OCI-LY7 (cell line): Measurements from ENCODE around the gene TP73. TPM values are rescaled to one million over a fixed set of nuclear protein-coding genes. Genes with fewer than 3 reads are reported as not detected.

Source experiments
- BruUV-seq: library from RNA; stranded (reverse); fragments of 400-500 nt; replicated peaks from 2 replicates; lab custom pipeline; 2021; lab: Mats Ljungman, UMichigan
- CTCF ChIA-PET: fragments of 300-600 bp; sonication (Branson Sonifier 250); formaldehyde crosslinking; loops from one replicate; lab custom pipeline; 2022; ENCODE audit warnings: antibody characterized with exemption; ENCODE audit not compliant: unreplicated experiment; lab: Charles Lee
- POLR2A ChIA-PET: fragments of 300-600 bp; sonication (Branson Sonifier 250); formaldehyde crosslinking; loops from one replicate; lab custom pipeline; 2022; ENCODE audit warnings: antibody characterized with exemption; lab: Charles Lee
- DNase-seq: peaks from one replicate; pipeline ENCODE4 v3.0.0-alpha.2; 2015; ENCODE audit warnings: low spot score
- H2AFZ ChIP-seq: fragments of 200-600 bp; sonication (generic), shearing (Covaris generic); 2 replicates; pipeline ENCODE4 v1.6.1; 2014; ENCODE audit warnings: mild to moderate bottlenecking, antibody characterized with exemption, low read length, moderate library complexity
- H3K27ac ChIP-seq: fragments of 200-600 bp; sonication (generic); 2 replicates; pipeline ENCODE4 v1.5.1; 2014; ENCODE audit warnings: mixed run types, low read depth, mild to moderate bottlenecking, moderate library complexity, low read length, inconsistent platforms; ENCODE audit not compliant: poor library complexity, severe bottlenecking
- H3K36me3 ChIP-seq: fragments of 200-600 bp; sonication (generic); 2 replicates; pipeline ENCODE4 v1.6.1; 2014; ENCODE audit warnings: mild to moderate bottlenecking, antibody characterized with exemption, low read length, moderate library complexity, mixed read lengths; ENCODE audit not compliant: insufficient read depth
- H3K4me1 ChIP-seq: fragments of 200-600 bp; sonication (generic); 2 replicates; pipeline ENCODE4 v1.5.1; 2014; ENCODE audit warnings: mild to moderate bottlenecking, low read length; ENCODE audit not compliant: insufficient read depth, poor library complexity, severe bottlenecking
- H3K4me2 ChIP-seq: fragments of 200-600 bp; sonication (generic); 2 replicates; pipeline ENCODE4 v1.6.1; 2014; ENCODE audit warnings: mild to moderate bottlenecking, low read length
- H3K4me3 ChIP-seq: fragments of 200-600 bp; sonication (generic); 2 replicates; pipeline ENCODE4 v1.5.1; 2014; ENCODE audit warnings: mild to moderate bottlenecking, low read depth, low read length; ENCODE audit not compliant: poor library complexity, severe bottlenecking
- H3K79me2 ChIP-seq: fragments of 200-600 bp; sonication (generic); 2 replicates; pipeline ENCODE4 v1.6.1; 2016; ENCODE audit warnings: low read depth, mild to moderate bottlenecking, low read length, moderate library complexity, mixed read lengths; ENCODE audit not compliant: insufficient read depth
- H3K9me2 ChIP-seq: fragments of 200-600 bp; sonication (generic); 2 replicates; pipeline ENCODE4 v1.6.1; 2016; ENCODE audit warnings: mild to moderate bottlenecking, low read length, mixed read lengths; ENCODE audit not compliant: insufficient read depth
- H3K9me3 ChIP-seq: fragments of 200-600 bp; sonication (generic); 2 replicates; pipeline ENCODE4 v1.6.1; 2014; ENCODE audit warnings: mild to moderate bottlenecking, mixed run types, low read length, mixed read lengths
- H4K20me1 ChIP-seq: fragments of 200-600 bp; sonication (generic); 2 replicates; pipeline ENCODE4 v1.6.1; 2014; ENCODE audit warnings: mild to moderate bottlenecking, antibody characterized with exemption, low read length, moderate library complexity, mixed read lengths; ENCODE audit not compliant: insufficient read depth
- CTCF ChIP-seq: fragments of 200-600 bp; sonication (generic); conservative IDR thresholded peaks from 2 replicates; pipeline ENCODE4 v1.5.1; 2014; ENCODE audit warnings: mild to moderate bottlenecking, antibody characterized with exemption, low read length, moderate library complexity, mixed read lengths
- EZH2phosphoT487 ChIP-seq: fragments of 200-600 bp; sonication (generic); IDR thresholded peaks from 2 replicates; pipeline ENCODE4 v1.6.1; 2018; ENCODE audit warnings: low read depth, borderline replicate concordance, mild to moderate bottlenecking, mixed run types, antibody characterized with exemption, low read length, moderate library complexity, mixed read lengths
- intact Hi-C: fragments of 100-400 bp; cut with micrococcal nuclease; formaldehyde crosslinking; loops from one replicate; pipeline ENCODE4 v1.10.0; 2022; ENCODE audit not compliant: unreplicated experiment
- total RNA-seq, 2 experiments: library from RNA; depleted of rRNA in 1 of 2; stranded (reverse); fragments of >200 nt in 1 of 2; shearing (Covaris generic) in 1 of 2; gene quantifications; 2 replicates each; pipeline ENCODE4 v1.2.3, GENCODE V29; 2014 to 2022

TP73 gene
- total RNA-seq, 2 experiments from 2014 or later, result 0.48 TPM; not detected in 1

- H3K4me1 ChIP-seq, result peaks cover 16% of the 10 kb centered on the region
- peak overlapping the region; percentile 88 for H3K4me3 ChIP-seq
- intact Hi-C loops, result no loop called here
- peak overlapping the region; percentile 97 for H3K4me2 ChIP-seq
- H3K9me3 ChIP-seq, result no peaks in the 10 kb centered on the region
- no peak overlapping the region for H3K27ac ChIP-seq
- no peaks in the 10 kb centered on the region for H4K20me1 ChIP-seq
- H3K36me3 ChIP-seq, result peaks cover 21% of the 10 kb centered on the region
- H3K79me2 ChIP-seq, result no peaks in the 10 kb centered on the region
- H2AFZ ChIP-seq, result no peak overlapping the region
- no peaks in the 10 kb centered on the region for H3K9me2 ChIP-seq
- no TSS peak for BruUV-seq
- no peak for DNase-seq
- ChIA-PET CTCF (interaction anchor here (0.6 kb wide), 1 partner anchor 173 kb away, joined by 3 read pairs; no protein-coding TSS in a partner anchor), POLR2A (no interaction called here)
- TF ChIP-seq EZH2phosphoT487 (no peak), CTCF (no peak)
Measured at GRCh38 chr1:3625151-3625907, 27.0 kb upstream of the TP73 start.

- H4K20me1 ChIP-seq, result no peaks in the 10 kb centered on the region
- no peak overlapping the region for H3K27ac ChIP-seq
- no peak for DNase-seq
- no peaks in the 10 kb centered on the region for H3K9me3 ChIP-seq
- no peaks in the 10 kb centered on the region for H3K79me2 ChIP-seq
- H3K4me2 ChIP-seq, result peak overlapping the region; percentile 97
- H3K9me2 ChIP-seq, result no peaks in the 10 kb centered on the region
- peaks cover 21% of the 10 kb centered on the region for H3K36me3 ChIP-seq
- no peak for TF ChIP-seq CTCF
- no peak for TF ChIP-seq EZH2phosphoT487
- ChIA-PET POLR2A (no interaction called here), CTCF (no interaction called here)
- no peak overlapping the region for H2AFZ ChIP-seq
- H3K4me1 ChIP-seq, result peaks cover 16% of the 10 kb centered on the region
- H3K4me3 ChIP-seq, result peak overlapping the region; percentile 88
- intact Hi-C loops, result no loop called here
- no TSS peak for BruUV-seq
Measured at GRCh38 chr1:3626025-3626424, 26.3 kb upstream of the TP73 start.
